ENCODE data around the gene CDKN1B.

DNA sequence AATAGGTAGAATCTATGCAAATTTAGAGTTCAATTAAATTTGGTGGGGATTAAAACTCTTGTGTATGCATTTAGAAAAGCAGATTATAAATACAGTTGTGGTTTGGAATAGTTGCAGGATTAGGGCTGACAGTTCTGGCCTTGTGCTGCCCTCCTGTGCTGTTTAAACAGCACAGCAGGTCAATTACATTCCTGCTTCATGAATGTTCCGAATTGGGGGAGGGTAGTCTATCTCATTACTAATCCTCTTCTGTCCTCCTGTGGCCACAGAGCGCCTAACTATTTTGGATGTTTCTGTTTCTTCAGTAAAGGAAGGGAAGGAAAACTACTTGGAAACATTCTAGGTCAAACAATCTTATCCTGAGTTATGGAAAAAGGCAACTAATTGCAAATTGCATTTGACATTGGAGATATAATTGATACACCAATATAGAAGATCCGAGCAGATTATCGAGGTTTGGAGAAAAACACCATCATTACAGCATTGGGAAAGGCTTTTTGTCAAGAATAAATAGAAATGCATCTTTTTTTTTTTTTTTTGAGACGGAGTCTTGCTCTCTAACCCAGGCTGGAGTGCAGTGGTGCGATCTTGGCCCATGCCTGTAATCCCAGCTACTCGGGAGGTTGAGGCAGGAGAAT lies 12.5 kb upstream of the CDKN1B start:
- TF ChIP-seq YY1 (IDR thresholded peaks at IDR 0.05; ENCODE audit: insufficient read depth, insufficient read length) (no peak), ZNF274 (IDR thresholded peaks at IDR 0.05; ENCODE audit: low read depth, low read length) (no peak)

Measured in NT2/D1 (cell line).